ENCODE data around the gene OMG.

The OMG gene

DNA sequence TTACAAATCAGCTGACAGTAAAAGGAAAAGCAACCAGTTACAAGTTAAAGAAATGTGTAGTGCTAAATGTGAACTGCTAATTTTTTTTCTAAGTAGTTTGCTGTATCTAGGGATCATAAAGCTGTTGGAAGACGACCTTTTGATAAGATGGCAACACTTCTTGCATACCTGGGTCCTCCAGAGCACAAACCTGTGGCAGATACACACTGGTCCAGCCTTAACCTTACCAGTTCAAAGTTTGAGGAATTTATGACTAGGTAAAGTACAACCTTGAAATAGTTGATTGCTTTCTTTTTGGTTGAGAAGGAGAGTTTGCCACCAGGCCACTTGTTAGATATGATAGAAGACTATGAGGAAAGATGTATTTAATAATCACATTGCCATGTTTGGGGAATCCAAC is 35.4 kb downstream of the OMG start:
- no peak for DNase-seq

DNA sequence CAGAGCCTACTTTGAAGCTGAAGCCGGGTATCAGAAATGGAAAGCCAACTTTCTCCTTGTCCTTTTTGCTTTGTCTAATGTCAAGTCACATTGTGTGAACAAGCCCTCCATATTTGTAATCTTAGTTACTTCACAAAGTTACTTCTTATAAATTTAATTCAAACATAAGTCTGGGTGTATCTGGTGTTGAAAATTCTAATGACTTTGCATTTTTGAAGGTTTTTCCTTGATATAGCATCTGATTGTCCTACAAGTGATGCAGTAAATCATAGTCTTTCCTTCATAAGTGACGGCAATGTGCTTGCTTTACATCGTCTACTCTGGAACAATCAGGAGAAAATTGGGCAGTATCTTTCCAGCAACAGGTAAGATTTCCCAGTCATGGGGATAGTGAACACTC is 36.9 kb downstream of the OMG start:
- no peak for DNase-seq

DNA sequence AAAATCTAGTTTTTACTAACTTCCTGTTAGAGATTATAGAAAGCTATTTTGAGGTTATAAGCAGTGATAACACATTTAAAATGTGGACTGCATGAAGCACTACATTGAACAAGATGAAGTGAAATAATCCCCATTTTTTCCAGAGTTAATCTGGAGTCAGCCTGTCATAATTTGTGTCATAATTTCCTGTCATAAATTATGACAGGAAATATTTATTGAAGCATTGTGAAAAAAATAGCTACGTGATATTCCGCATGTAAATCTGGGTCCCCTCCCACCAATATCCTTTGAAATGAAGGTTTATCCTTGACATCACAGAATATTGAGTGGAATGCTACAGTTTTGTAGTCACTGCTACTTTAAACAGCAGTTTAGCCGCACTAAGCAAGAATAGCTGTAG is 40.1 kb downstream of the OMG start:
- no peak for DNase-seq

DNA sequence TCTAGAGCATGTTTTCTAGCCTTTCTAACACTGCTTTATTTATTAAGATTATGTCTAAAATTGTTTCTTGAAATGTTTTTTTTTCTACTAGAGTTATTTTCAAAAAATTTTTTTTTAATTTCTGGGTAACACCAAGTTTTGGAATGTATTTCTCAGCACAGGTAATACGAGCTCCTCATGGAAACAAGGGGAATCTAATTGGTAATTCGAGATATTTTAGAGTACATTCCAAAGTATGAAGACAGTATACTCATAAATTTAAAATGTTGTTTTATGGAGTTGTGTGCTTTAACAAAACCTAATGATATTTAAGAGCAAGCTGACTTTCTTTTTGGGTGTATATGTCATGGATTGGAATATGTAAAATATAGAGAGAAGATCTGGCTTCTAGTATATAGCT is 42.4 kb downstream of the OMG start:
- DNase-seq = no peak

DNA sequence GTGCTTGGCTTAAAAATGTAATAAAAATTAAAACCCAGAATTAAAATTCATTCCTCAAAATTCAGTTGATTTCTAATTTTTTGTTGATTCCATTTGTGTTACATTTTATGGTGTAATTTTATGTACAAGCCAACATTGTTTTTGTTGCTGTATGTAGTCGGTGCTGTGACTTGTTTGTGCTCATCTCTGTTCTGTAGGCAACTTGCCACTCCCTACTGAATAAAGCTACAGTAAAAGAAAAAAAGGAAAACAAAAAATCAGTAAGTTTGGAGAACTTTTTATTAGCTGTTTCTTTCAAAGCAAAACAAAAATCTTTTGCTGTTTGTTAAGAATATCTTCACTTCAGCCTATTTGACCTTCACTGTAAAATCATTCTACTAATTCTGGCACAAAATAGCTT is 44.3 kb downstream of the OMG start:
- no peak for DNase-seq

DNA sequence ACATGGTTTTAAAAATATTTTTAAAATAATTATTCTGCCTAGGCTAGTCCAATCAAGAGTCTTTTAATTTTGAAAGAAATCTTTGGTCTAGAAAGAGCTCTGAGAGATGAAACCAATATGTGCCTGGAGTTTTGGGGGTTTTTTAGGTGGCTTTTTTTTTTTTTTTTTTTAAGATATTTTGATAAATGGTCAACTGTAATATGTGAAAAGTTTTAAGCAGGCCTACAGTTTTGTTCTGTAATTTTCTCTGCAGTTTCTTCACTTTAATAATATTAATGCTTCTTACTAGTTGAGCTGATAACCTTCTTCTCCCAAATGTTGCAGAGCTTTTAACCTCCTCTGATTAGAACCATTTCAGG is 45.1 kb downstream of the OMG start:
- DNase-seq = no peak

- no peak for DNase-seq
Observed at GRCh38 chr17:31251105-31251969, 45.7 kb downstream of the OMG start.

GRCh38 chr17:31250229-31250628 is 46.8 kb downstream of the OMG start:
- DNase-seq = no peak

DNA sequence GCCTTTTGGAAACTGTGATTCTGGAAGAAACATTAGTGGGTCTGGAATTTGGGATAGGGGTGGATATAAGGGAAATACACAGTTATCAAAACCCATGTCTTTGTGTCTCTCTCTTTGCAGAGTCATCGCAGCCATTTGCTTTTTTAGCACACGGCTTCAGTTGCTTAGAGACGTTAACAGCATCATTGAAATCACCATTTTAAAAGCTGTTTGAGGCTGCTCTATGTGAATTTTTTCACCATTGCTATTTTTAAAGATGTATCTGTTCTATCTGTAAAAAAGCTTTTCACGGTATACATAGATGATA is 47.3 kb downstream of the OMG start:
- DNase-seq = no peak

DNA sequence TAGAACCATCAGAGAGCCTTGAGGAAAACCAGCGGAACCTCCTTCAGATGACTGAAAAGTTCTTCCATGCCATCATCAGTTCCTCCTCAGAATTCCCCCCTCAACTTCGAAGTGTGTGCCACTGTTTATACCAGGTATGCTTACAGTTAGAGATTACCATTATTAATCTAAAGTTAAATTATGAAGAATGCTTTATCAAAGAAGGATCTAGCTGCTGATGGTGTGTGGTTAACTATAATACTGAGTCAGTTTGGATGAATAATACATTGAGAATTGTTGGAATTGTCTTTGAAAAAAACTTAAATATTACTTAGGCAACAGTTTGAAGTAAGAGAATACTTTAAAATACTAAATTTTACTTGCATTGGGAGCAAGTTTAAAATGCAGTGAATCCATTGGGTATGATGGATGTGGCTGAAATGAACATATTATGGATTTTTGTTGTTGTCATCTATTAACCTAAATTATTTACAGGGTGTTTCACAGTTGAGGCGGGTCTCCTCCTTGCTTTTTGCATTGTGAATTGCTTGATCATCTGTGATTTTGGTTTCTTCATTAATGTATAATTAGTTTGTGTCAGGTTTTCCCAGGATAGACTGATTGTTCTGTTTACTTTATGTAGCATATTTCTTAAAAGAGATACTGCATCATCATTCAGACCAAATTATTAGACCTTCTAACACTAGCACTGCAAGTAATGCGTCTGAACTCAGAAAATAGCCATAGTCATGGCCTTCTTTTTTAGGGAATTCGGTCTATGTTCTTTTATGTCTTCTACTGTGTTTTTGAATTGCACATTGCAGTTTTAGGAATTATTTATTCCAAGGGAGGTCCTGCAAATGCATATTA is 47.8 kb downstream of the OMG start:
- DNase-seq = no peak

All from NK-92 treated with Interleukin-12 subunit alpha and Interleukin-12 subunit beta, amount 100 ng/mL, for 24 hours (cell line).